ENCODE results near the gene TBRG4. TPM values are rescaled to one million over a fixed set of nuclear protein-coding genes. Genes with fewer than 3 reads are reported as not detected.

The TBRG4 gene
- total and polyA plus RNA-seq, 2 experiments from 2014 or later: 44.5 to 54.6 TPM

- H3K36me3 ChIP-seq (replicated peaks; ENCODE audit: insufficient read depth, low read depth): no peaks in the 10 kb centered on the region
- no peak overlapping the region for H3K4me3 ChIP-seq
- no peak overlapping the region for H3K4me2 ChIP-seq
- no peak overlapping the region for H3K27ac ChIP-seq
- H3K9me3 ChIP-seq (ENCODE audit: low read depth): no peaks in the 10 kb centered on the region
- H2AFZ ChIP-seq: no peak overlapping the region
- no peaks in the 10 kb centered on the region for H3K4me1 ChIP-seq (ENCODE audit: insufficient read depth)
- DNase-seq (ENCODE audit: low spot score): no peak
- no peaks in the 10 kb centered on the region for H3K27me3 ChIP-seq
- H3K9me2 ChIP-seq (replicated peaks; ENCODE audit: insufficient read depth): no peaks in the 10 kb centered on the region
- no peaks in the 10 kb centered on the region for H3K79me2 ChIP-seq
- TF ChIP-seq EZH2 (IDR thresholded peaks at IDR 0.05; ENCODE audit: borderline replicate concordance) (no peak), EZH2phosphoT487 (IDR thresholded peaks at IDR 0.05; ENCODE audit: low read depth, severe bottlenecking, unreplicated experiment) (no peak)
- TF ChIP-seq, protein P1, sequence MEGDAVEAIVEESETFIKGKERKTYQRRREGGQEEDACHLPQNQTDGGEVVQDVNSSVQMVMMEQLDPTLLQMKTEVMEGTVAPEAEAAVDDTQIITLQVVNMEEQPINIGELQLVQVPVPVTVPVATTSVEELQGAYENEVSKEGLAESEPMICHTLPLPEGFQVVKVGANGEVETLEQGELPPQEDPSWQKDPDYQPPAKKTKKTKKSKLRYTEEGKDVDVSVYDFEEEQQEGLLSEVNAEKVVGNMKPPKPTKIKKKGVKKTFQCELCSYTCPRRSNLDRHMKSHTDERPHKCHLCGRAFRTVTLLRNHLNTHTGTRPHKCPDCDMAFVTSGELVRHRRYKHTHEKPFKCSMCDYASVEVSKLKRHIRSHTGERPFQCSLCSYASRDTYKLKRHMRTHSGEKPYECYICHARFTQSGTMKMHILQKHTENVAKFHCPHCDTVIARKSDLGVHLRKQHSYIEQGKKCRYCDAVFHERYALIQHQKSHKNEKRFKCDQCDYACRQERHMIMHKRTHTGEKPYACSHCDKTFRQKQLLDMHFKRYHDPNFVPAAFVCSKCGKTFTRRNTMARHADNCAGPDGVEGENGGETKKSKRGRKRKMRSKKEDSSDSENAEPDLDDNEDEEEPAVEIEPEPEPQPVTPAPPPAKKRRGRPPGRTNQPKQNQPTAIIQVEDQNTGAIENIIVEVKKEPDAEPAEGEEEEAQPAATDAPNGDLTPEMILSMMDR (IDR thresholded peaks at IDR 0.05; ENCODE audit: poor library complexity): no peak
- H4K20me1 ChIP-seq (ENCODE audit: insufficient read depth, poor library complexity, severe bottlenecking): no peaks in the 10 kb centered on the region
- WGBS (ENCODE audit: low lambda C conversion rate, missing lambda C conversion rate): 89% methylated on average over 32 of the region's 32 CpGs
Observed at GRCh38 chr7:45147858-45148652, 36.6 kb upstream of the TBRG4 start.

DNA sequence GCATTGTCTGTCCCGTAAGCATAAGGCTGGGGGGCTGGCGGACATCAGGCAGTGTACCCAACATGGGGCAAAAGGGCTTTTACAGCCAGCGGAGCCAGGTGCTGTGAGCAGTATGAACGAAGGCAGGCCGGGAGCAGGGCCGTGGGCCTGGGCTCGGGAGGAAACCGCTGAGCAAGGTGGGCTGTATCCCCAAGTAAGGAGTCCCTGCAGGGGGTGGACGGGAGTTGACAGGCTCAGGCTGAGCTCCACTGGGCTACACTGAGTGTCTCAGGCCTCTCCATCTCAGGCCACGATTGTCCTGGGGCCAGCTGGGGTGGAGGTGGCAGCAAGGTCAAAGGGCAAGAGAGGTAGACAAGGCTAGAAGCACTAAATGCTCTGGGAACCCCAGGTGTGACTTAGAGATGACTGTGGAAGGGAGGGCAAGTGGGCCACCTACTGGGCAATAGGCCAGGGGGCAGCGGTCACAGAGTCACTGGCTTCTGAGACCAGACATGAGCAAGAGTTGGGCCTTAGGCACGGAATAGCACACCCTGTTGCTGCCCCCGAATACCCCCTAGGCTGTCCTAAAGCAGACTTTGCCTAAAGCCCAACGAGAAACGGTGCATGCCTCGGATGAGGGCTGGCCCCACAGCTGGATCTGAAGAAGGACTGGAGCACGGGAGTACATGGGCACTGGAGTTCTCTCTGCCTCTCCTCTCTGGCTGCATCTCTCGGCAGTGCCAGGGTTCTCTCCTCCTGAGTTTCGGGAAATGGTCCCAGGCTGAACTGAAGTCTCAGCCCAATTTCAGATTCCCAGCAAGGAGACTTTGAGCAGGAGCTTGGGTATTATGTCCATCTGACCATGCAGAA lies 35.3 kb upstream of the TBRG4 start:
- H4K20me1 ChIP-seq (ENCODE audit: insufficient read depth, poor library complexity, severe bottlenecking): no peaks in the 10 kb centered on the region
- H3K4me3 ChIP-seq: no peak overlapping the region
- no peaks in the 10 kb centered on the region for H3K4me1 ChIP-seq (ENCODE audit: insufficient read depth)
- no peaks in the 10 kb centered on the region for H3K9me2 ChIP-seq (replicated peaks; ENCODE audit: insufficient read depth)
- 83% methylated on average over 19 of the region's 19 CpGs for WGBS (ENCODE audit: low lambda C conversion rate, missing lambda C conversion rate)
- H3K27ac ChIP-seq: no peak overlapping the region
- no peaks in the 10 kb centered on the region for H3K9me3 ChIP-seq (ENCODE audit: low read depth)
- H2AFZ ChIP-seq: no peak overlapping the region
- DNase-seq (ENCODE audit: low spot score): no peak
- H3K36me3 ChIP-seq (replicated peaks; ENCODE audit: insufficient read depth, low read depth): no peaks in the 10 kb centered on the region
- H3K27me3 ChIP-seq: no peaks in the 10 kb centered on the region
- TF ChIP-seq, protein P1 (IDR thresholded peaks at IDR 0.05; ENCODE audit: poor library complexity): no peak
- H3K79me2 ChIP-seq: no peaks in the 10 kb centered on the region
- H3K4me2 ChIP-seq: no peak overlapping the region

DNA sequence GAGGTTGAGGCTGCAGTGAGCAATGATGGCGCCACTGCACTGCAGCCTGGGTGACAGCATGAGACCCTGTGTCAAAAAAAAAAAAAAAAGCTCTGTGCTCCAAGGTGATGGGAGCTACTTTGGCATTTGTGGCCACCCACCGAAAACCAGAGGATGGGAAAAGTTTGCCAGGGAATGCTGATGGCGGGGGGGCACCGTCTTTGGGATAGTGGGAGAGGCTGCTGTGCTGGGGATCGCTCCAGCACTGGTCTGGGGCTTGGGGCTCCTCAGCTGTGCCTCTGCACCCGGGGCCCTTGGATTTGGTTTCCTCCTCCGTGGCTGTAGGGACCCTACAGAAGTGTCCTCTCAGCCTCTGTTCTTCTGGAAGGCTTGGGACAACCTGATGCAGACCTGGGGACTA lies 34.4 kb upstream of the TBRG4 start:
- Histone ChIP-seq H3K79me2 (no peaks in the 10 kb centered on the region), H3K9me2 (replicated peaks; ENCODE audit: insufficient read depth) (no peaks in the 10 kb centered on the region), H3K9me3 (ENCODE audit: low read depth) (no peaks in the 10 kb centered on the region), H3K27me3 (no peaks in the 10 kb centered on the region), H3K4me2 (no peak overlapping the region), H3K4me3 (no peak overlapping the region), H3K36me3 (replicated peaks; ENCODE audit: insufficient read depth, low read depth) (no peaks in the 10 kb centered on the region), H2AFZ (no peak overlapping the region), H3K4me1 (ENCODE audit: insufficient read depth) (no peaks in the 10 kb centered on the region), H3K27ac (no peak overlapping the region), H4K20me1 (ENCODE audit: insufficient read depth, poor library complexity, severe bottlenecking) (no peaks in the 10 kb centered on the region)
- DNase-seq (ENCODE audit: low spot score): no peak
- TF ChIP-seq EZH2 (IDR thresholded peaks at IDR 0.05; ENCODE audit: borderline replicate concordance) (no peak), EZH2phosphoT487 (IDR thresholded peaks at IDR 0.05; ENCODE audit: low read depth, severe bottlenecking, unreplicated experiment) (no peak)
- TF ChIP-seq, protein P1 (IDR thresholded peaks at IDR 0.05; ENCODE audit: poor library complexity): no peak
- WGBS (ENCODE audit: low lambda C conversion rate, missing lambda C conversion rate): 89% methylated on average over 7 of the region's 7 CpGs

All from hepatocyte (in vitro differentiated cells).